HG03575 (cell line): Measurements from ENCODE around the gene CELA2B.
"Not testable (repeated sequence)": the region's sequence is repeated elsewhere in the genome, so short reads cannot be mapped to it uniquely, and the experiment has no call there.

Experiments used
- ATAC-seq: cut with Tn5 transposase; IDR thresholded peaks from one replicate; pipeline ENCODE4 v1.9.1; 2021; ENCODE audit not compliant: unreplicated experiment, insufficient number of reproducible peaks, low FRiP score; ENCODE audit errors: extremely low read depth

CELA2B gene

DNA sequence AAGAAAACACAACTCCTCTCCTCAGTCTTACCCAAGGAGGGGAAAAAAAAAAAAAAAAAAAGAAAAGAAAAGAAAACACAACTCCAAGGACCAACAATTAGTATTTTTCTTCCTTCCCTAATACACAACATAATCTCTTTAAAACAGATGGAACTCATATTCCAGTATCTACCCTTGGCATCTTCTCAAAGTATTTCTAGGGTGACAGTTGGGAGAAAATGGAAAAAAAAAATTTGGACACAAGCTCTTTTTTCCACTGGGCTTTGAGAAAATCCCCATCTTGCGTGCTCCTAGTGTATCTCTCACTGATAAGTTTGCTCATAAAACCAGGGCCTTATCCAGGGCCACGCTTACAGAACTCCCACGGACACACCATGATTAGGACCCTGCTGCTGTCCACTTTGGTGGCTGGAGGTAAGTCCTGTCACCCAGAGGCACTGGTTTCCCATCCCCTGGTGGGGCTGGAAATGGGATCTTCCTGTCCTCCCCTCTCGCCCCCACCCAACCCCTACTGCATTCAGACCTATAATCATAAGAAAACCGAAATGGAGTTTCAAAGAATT, at the start of gene CELA2B:
Gene CELA2B (plus strand): TSS at position 353 of the 563 bp plus-strand sequence. CDS start 22 bp downstream, at position 375.
- ATAC-seq, result no peak

GRCh38 chr1:15426492-15427279, 49.2 kb upstream of the CELA2B start:
- no peak for ATAC-seq

DNA sequence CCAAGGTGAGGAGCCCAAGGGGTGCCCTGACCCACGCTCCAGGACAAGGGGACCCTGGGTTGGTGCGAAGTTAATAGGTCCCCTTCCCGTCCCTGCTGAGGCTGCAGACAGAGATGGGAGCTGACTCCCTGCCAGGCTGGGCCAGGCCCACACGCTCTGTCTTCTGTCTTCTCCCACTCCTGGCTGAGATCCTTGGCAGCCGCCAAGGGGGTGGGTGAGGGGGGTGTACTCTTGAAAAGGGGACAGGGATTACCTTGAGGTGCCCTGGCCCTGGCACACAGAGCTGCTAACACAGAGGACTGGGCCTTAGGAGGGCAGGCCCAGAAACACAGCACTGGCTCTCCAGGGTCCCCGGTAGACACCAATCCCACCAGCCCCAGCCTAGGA, 48.6 kb upstream of the CELA2B start:
- ATAC-seq, result no peak

DNA sequence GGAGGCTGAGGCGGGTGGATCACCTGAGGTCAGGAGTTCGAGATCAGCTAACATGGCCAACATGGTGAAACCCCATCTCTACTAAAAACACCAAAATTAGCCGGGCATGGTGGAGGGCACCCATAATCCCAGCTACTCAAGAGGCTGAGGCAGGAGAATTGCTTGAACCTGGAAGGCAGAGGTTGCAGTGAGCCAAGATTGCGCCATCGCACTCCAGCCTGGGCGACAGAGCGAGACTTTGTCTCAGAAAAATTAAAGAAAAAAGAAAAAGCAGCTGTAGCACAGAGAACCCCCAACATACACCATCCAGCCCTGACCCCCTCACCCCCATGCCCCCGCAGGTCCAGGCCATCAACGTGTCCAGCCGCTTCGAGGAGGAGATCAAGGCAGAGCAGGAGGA, 47.7 kb upstream of the CELA2B start:
- not testable (repeated sequence) for ATAC-seq

- ATAC-seq, result no peak
Observed at GRCh38 chr1:15428815-15429435, 47.0 kb upstream of the CELA2B start.

- no peak for ATAC-seq
Observed at GRCh38 chr1:15429701-15430149, 46.2 kb upstream of the CELA2B start.

DNA sequence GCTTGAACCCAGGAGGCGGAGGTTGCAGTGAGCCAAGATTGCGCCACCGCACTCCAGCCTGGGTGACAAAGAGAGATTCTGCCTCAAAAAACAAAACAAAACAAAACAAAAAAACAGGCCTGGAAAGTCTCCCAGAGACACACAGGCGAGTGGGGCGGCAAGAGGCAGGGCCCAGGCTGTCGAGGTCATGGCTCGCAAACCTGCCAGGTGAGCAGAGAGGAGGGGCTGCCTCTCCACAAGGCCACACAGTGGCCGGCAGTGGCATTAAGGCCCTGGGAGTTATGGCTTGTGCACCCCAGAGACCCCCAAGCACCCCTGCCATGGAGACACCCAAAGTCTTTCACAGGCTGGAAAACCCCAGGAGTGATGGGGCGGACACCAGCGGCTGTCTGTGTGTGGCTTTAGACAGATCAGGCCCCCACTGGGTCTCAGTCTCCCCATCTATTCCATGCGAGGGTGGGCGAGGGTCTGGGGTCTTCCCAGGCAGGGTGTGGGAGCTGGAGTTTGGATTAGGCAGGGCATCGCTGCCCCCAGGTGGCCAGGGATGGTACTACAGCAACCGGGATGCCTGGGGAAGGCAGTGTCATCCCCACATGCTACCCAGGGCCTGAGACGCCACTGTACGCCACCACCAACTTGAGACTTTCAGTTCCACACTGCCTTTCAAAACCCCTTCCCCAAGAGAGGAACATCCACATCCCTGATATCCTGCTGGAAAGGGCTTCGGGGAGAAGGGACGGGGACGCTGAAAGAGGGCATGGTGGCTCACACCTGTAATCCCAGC, 44.9 kb upstream of the CELA2B start:
- no peak for ATAC-seq

GRCh38 chr1:15431571-15431948, 44.3 kb upstream of the CELA2B start:
- no peak for ATAC-seq

- ATAC-seq, result no peak
Observed at GRCh38 chr1:15432324-15432723, 43.6 kb upstream of the CELA2B start.

DNA sequence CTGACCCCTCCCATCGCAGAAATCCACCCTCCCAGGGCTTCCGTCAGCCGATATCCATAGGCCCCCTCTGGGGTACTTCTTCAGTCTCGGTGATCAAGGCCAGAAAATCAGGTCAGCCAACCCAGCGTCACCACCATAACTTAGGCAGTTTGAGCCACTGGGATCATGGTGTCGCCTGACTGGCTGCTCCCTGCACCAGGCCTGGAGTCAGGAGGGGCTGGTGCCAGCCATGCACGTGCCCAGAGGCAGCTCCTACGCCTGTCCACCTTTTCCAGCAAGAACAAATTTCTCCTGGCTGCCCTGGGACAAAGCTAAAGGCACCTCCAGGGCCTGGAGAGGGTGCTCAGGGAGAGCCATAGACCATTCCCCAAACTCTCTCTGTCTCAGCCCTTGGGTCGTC, 42.4 kb upstream of the CELA2B start:
- no peak for ATAC-seq

DNA sequence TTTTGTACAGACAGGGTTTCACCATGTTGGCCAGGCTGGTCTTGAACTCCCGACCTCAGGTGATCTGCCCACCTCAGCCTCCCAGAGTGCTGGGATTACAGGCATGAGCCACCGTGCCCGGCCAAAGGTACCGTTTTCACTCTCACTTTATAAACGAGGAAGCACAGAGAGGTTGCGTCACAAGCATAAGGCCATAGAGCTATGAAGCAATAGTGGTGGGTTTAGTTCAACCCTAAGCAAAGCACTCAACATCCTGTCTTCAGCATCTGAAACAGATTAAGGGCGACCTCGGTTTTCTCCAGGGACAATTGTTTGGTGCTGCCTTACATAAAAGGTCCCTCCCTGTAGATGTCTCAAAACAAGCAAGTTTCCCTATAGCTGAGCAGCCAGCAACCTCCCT, 41.2 kb upstream of the CELA2B start:
- ATAC-seq, result not testable (repeated sequence)

GRCh38 chr1:15435239-15436077, 40.4 kb upstream of the CELA2B start:
- ATAC-seq, result no peak

DNA sequence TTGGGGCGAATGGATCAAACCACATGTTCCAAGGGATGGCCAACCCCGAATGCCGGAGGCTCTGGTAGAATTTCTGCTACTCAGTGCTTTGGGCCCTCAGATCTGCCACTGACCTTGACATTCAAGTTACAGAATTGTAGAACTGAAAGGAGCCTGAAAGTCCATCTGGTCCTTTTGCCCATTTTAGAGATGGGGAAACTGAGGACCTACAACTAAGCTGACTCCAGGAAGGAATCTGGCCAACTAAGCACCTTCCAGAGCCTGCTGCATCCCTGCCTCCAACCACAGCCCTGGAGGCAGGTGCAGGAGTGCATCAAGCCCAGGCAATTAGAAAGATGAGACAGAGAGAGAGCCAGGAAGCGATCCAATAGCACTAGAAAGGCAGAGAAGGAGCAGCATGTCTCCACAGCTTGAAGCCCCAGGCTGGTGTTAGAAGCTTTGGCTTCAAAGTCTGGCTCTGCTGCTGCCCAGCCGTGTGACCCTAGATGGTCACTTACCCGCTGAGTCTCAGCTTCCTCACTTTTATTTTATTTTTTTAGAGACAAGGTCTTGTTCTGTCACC, 38.9 kb upstream of the CELA2B start:
- no peak for ATAC-seq

GRCh38 chr1:15439325-15439724, 36.6 kb upstream of the CELA2B start:
- ATAC-seq, result no peak

DNA sequence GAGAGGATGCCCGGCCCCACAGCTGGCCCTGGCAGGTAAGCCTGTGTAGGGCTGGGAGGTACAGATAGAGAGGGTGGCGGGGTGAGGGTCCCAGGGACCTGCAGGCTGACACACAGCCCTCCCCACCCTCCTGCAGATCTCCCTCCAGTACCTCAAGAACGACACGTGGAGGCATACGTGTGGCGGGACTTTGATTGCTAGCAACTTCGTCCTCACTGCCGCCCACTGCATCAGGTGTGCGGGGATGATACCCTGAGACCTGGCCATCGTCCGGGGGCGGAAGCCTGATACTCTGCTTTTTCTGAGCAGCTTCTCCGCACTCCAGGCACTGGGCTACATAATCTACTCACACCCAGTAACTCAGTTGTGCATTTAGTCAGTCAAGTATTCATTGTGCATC, 35.5 kb upstream of the CELA2B start:
- no peak for ATAC-seq

DNA sequence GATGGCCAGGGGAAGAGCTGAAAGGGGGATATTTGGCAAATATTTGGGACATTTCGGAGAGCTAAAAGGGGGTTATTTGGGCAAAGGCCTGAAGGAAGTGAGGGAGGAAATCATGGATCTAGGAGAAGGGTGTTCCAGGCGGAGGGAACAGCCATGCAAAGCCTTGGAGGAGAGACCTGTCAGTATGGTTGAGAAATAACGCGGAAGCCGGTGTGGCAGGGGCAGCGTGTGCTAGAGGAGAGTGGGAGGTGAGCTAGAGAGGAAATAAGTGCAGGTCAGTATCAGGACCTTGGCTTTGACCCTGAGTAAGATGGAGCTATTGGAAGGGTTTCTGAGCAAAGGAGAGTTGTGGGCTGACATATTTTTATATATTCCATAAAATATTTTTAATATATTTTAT, 34.7 kb upstream of the CELA2B start:
- no peak for ATAC-seq

- no peak for ATAC-seq
Observed at GRCh38 chr1:15442119-15442518, 33.8 kb upstream of the CELA2B start.

- ATAC-seq, result no peak
Observed at GRCh38 chr1:15442759-15443158, 33.1 kb upstream of the CELA2B start.
